DMS 273 (cell line): ENCODE results near the gene COG4.

Experiments used
- DNase-seq: peaks from one replicate; lab custom pipeline; 2025; ENCODE audit not compliant: unreplicated experiment; lab: John Stamatoyannopoulos, UW

Gene COG4

GRCh38 chr16:70527315-70527996 is 4.1 kb upstream of the COG4 start:
- no peak for DNase-seq

GRCh38 chr16:70526403-70526802 is 3.0 kb upstream of the COG4 start:
- peak; percentile 23 for DNase-seq

- peak; percentile 74 for DNase-seq
Measured at GRCh38 chr16:70524399-70524825, 1.1 kb upstream of the COG4 start.

- DNase-seq: peak; percentile 92
Measured at GRCh38 chr16:70523743-70524398, 517 bp upstream of the COG4 start, which contains the start of gene SF3B3. TSS of gene SF3B3 (plus strand) at chr16:70523816. CDS start at chr16:70526657, 2,841 bp downstream.

GRCh38 chr16:70522216-70523075 is 908 bp downstream of the COG4 start:
- peak; percentile 43 for DNase-seq

GRCh38 chr16:70520612-70521297 is 2.6 kb downstream of the COG4 start:
- no peak for DNase-seq

GRCh38 chr16:70512456-70512855 is 10.9 kb downstream of the COG4 start:
- no peak for DNase-seq

GRCh38 chr16:70511833-70512232 is 11.5 kb downstream of the COG4 start:
- DNase-seq: no peak

GRCh38 chr16:70510216-70510615 is 13.1 kb downstream of the COG4 start:
- DNase-seq: no peak

- peak; percentile 29 for DNase-seq
Measured at GRCh38 chr16:70508752-70509151, 14.6 kb downstream of the COG4 start.

GRCh38 chr16:70496513-70496912 is 26.8 kb downstream of the COG4 start:
- DNase-seq: no peak

GRCh38 chr16:70495425-70496182 is 27.8 kb downstream of the COG4 start:
- DNase-seq: peak; percentile 99

- no peak for DNase-seq
Measured at GRCh38 chr16:70494777-70495176, 28.6 kb downstream of the COG4 start.

- DNase-seq: no peak
Measured at GRCh38 chr16:70494202-70494770, 29.1 kb downstream of the COG4 start.

GRCh38 chr16:70493802-70494201 is 29.6 kb downstream of the COG4 start:
- DNase-seq: no peak

- peak; percentile 97 for DNase-seq
Measured at GRCh38 chr16:70490261-70490660, 33.1 kb downstream of the COG4 start.

GRCh38 chr16:70484867-70485266 is 38.5 kb downstream of the COG4 start:
- DNase-seq: no peak

GRCh38 chr16:70483426-70483825 is 39.9 kb downstream of the COG4 start:
- DNase-seq: no peak

- no peak for DNase-seq
Measured at GRCh38 chr16:70482624-70483023, 40.7 kb downstream of the COG4 start.

- DNase-seq: no peak
Measured at GRCh38 chr16:70481929-70482536, 41.3 kb downstream of the COG4 start.
